ENCODE data around the gene KIAA0513. TPM values are rescaled to one million over a fixed set of nuclear protein-coding genes. Genes with fewer than 3 reads are reported as not detected.

The KIAA0513 gene
- total and polyA plus RNA-seq, 2 donors (not counting 1 experiment from before 2014, with no cell fraction given): 11.7 to 22.3 TPM

DNA sequence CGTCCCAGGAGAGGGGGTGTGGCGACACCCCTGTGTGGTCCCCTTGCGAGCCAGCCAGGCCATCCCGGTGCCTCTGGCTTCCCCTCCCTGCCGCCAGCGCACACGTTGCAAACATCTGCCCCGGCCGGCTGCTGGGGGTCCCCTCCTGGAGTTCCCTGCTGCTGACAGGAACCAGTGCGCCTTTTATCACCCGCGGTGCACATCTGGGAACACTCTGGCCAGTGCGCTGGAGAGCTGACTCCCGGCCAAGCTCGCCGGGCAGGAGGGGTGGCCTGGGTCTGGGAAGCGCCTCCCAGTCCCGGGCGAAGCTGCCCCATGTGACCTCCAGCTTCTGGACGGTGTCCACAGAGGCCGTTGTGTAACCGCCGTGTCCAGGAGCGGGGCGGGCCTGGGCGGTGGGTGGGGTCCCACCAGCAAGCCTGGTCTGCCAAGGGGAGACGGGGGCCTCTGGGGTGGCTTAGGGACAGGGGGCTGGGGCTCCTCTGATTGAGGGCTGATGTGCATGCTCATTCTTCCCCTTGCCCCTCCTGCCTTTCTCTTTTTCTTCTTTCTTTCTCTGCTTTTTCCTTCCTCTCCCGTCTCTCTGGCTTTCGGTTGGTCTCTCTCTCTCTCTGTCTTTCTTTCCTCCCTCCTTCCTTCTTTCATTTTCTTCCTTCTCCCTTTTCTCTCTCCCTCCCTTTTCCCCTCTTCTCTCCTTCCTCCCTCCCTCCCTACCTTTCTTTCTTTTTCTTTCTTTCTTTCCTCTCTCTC lies 109.9 kb downstream of the KIAA0513 start:
- TF ChIP-seq EZH2 (IDR thresholded peaks at IDR 0.05; ENCODE audit: low read length, missing control alignments): no peak
- TF ChIP-seq, protein P1, sequence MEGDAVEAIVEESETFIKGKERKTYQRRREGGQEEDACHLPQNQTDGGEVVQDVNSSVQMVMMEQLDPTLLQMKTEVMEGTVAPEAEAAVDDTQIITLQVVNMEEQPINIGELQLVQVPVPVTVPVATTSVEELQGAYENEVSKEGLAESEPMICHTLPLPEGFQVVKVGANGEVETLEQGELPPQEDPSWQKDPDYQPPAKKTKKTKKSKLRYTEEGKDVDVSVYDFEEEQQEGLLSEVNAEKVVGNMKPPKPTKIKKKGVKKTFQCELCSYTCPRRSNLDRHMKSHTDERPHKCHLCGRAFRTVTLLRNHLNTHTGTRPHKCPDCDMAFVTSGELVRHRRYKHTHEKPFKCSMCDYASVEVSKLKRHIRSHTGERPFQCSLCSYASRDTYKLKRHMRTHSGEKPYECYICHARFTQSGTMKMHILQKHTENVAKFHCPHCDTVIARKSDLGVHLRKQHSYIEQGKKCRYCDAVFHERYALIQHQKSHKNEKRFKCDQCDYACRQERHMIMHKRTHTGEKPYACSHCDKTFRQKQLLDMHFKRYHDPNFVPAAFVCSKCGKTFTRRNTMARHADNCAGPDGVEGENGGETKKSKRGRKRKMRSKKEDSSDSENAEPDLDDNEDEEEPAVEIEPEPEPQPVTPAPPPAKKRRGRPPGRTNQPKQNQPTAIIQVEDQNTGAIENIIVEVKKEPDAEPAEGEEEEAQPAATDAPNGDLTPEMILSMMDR (conservative IDR thresholded peaks at IDR 0.05 in 1 of 2, IDR thresholded peaks at IDR 0.05 in 1 of 2; ENCODE audit: low read depth in 1 of 2, low read length in 2 of 2): no peak
- Histone ChIP-seq H3K9ac (ENCODE audit: insufficient read depth, low read length) (peak overlapping the region; percentile 16), H3K4me2 (ENCODE audit: extremely low read depth, insufficient read depth, low read length) (peak overlapping the region; percentile 71), H3K9me3 (ENCODE audit: control insufficient read depth, insufficient read depth, low read depth, low read length) (no peaks in the 10 kb centered on the region), H3K79me2 (ENCODE audit: control insufficient read depth, insufficient read depth, low read length) (no peaks in the 10 kb centered on the region), H4K20me1 (ENCODE audit: control insufficient read depth, extremely low read depth, insufficient read depth, low read length) (no peaks in the 10 kb centered on the region), H3K36me3 (ENCODE audit: control insufficient read depth, insufficient read depth, low read length) (no peaks in the 10 kb centered on the region), H3K4me1 (ENCODE audit: control insufficient read depth, extremely low read depth, insufficient read depth, low read length) (peaks cover 16% of the 10 kb centered on the region), H3K27me3 (ENCODE audit: control insufficient read depth, insufficient read depth, low read length) (no peaks in the 10 kb centered on the region), H3K27ac (ENCODE audit: insufficient read depth, low read length) (peak overlapping the region; percentile 24), H3K4me3 (replicated peaks in 1 of 4; ENCODE audit: control extremely low read depth in 1 of 4, insufficient read depth in 1 of 4, low read depth in 3 of 4, low read length in 4 of 4) (peak overlapping the region in 1 of 4 experiments; percentile 42), H2AFZ (ENCODE audit: low read length) (no peak overlapping the region)
- DNase-seq (ENCODE audit: low read depth in 2 of 2): peak; percentile 80 to 96

DNA sequence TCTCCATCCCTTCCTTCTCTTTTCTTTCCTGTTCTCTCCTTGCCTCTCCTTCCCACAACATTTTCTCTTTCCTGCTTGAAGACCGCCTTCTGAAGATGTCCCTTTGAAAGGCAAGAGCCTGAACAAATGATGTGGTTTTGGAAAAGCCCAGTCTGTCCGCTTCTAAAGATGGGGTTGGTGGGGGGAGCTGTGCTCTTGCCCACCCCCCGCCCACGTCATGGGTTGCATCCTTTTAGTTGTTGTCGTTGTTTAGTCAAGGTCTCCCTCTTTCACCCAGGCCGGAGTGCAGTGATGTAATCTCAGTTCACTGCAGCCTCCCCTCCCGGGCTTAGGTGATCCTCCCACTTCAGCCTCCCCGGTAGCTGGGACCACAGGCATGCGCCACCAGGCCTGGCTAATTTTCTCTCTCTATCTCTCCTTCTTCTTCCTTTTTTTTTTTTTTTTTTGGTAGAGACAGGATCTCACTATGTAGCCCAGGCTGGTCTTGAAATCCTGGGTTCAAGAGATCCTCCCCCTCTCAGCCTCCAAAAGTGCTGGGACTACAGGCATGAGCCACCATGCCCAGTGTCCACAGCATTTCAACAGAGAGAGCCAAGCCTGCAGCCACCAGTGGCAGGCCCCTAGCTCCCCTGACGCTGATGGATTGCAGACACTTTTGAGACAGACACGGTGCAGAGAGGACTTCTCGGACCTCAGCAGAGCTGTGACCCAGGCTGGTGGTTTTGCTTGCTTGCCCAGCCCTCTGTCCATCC lies 110.7 kb downstream of the KIAA0513 start:
- Histone ChIP-seq H3K4me3 (replicated peaks in 1 of 4; ENCODE audit: control extremely low read depth in 1 of 4, insufficient read depth in 1 of 4, low read depth in 3 of 4, low read length in 4 of 4) (peak overlapping the region in 1 of 4 experiments; percentile 42), H3K36me3 (ENCODE audit: control insufficient read depth, insufficient read depth, low read length) (no peaks in the 10 kb centered on the region), H3K27ac (ENCODE audit: insufficient read depth, low read length) (no peak overlapping the region), H3K4me2 (ENCODE audit: extremely low read depth, insufficient read depth, low read length) (no peak overlapping the region), H3K27me3 (ENCODE audit: control insufficient read depth, insufficient read depth, low read length) (no peaks in the 10 kb centered on the region), H3K9ac (ENCODE audit: insufficient read depth, low read length) (no peak overlapping the region), H3K4me1 (ENCODE audit: control insufficient read depth, extremely low read depth, insufficient read depth, low read length) (peaks cover 16% of the 10 kb centered on the region), H3K9me3 (ENCODE audit: control insufficient read depth, insufficient read depth, low read depth, low read length) (no peaks in the 10 kb centered on the region), H4K20me1 (ENCODE audit: control insufficient read depth, extremely low read depth, insufficient read depth, low read length) (no peaks in the 10 kb centered on the region), H3K79me2 (ENCODE audit: control insufficient read depth, insufficient read depth, low read length) (no peaks in the 10 kb centered on the region), H2AFZ (ENCODE audit: low read length) (no peak overlapping the region)
- no peak for DNase-seq (ENCODE audit: low read depth in 2 of 2)
- TF ChIP-seq, protein P1 (conservative IDR thresholded peaks at IDR 0.05 in 1 of 2, IDR thresholded peaks at IDR 0.05 in 1 of 2; ENCODE audit: low read depth in 1 of 2, low read length in 2 of 2): no peak
- TF ChIP-seq EZH2 (IDR thresholded peaks at IDR 0.05; ENCODE audit: low read length, missing control alignments): no peak

DNA sequence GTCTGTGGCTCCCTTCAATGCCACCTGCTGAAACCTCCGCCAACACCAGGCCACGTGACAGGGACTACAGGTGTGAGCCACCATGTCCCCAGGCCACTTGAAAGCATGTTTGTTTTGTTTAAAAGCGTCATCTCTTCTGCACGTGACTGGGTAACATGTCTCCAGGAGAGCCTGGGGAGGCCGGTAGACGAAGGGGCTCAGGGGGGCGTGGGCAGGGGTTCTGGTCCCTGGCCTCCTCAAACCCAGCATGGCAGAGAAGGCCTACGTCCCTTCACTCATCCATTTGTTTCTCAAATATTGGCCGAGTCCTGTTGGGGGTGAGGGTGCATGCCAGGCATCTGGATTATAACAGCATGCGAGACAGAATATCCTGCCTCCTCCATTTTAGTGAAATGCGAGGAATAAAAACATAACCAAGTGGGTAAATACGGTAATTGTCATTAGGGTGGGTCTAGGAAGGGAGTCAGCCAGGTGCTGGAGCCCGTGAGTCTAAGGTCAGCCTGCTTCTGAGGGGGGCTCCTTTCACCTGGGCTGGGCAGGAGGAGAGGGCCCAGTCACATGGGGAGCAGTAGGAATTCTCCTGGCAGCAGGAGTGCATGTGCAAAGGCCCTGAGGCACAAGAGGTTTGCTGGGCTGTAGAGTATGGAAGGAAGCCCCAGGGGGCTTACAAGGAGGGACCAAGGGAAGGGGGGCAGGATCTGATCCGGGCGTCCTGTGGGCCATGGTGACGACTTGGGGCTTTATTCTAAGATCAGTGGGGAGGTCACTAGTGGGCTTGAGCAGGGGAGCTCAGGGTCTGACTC lies 111.4 kb downstream of the KIAA0513 start:
- no peak overlapping the region for H3K9ac ChIP-seq (ENCODE audit: insufficient read depth, low read length)

More for the DNA sequence above, 111.4 kb downstream of the KIAA0513 start:
- no peaks in the 10 kb centered on the region for H4K20me1 ChIP-seq (ENCODE audit: control insufficient read depth, extremely low read depth, insufficient read depth, low read length)
- peaks cover 16% of the 10 kb centered on the region for H3K4me1 ChIP-seq (ENCODE audit: control insufficient read depth, extremely low read depth, insufficient read depth, low read length)
- no peak overlapping the region for H3K4me3 ChIP-seq (replicated peaks in 1 of 4; ENCODE audit: control extremely low read depth in 1 of 4, insufficient read depth in 1 of 4, low read depth in 3 of 4, low read length in 4 of 4)
- H2AFZ ChIP-seq (ENCODE audit: low read length): no peak overlapping the region
- no peaks in the 10 kb centered on the region for H3K27me3 ChIP-seq (ENCODE audit: control insufficient read depth, insufficient read depth, low read length)
- H3K4me2 ChIP-seq (ENCODE audit: extremely low read depth, insufficient read depth, low read length): no peak overlapping the region
- no peaks in the 10 kb centered on the region for H3K36me3 ChIP-seq (ENCODE audit: control insufficient read depth, insufficient read depth, low read length)
- no peak for DNase-seq (ENCODE audit: low read depth in 2 of 2)
- TF ChIP-seq EZH2 (IDR thresholded peaks at IDR 0.05; ENCODE audit: low read length, missing control alignments): no peak
- TF ChIP-seq, protein P1 (conservative IDR thresholded peaks at IDR 0.05 in 1 of 2, IDR thresholded peaks at IDR 0.05 in 1 of 2; ENCODE audit: low read depth in 1 of 2, low read length in 2 of 2): no peak
- H3K27ac ChIP-seq (ENCODE audit: insufficient read depth, low read length): no peak overlapping the region
- H3K9me3 ChIP-seq (ENCODE audit: control insufficient read depth, insufficient read depth, low read depth, low read length): no peaks in the 10 kb centered on the region
- no peaks in the 10 kb centered on the region for H3K79me2 ChIP-seq (ENCODE audit: control insufficient read depth, insufficient read depth, low read length)

Measured in fibroblast of lung (primary cell).